Glutamatergic neuron (in vitro differentiated cells): ENCODE data around the gene OR3A2. TPM values are rescaled to one million over a fixed set of nuclear protein-coding genes. Genes with fewer than 3 reads are reported as not detected.

Experiments used
- DNase-seq: peaks from one replicate; pipeline ENCODE4 v3.0.0; 2022
- H3K27ac Mint-ChIP-seq: one replicate; pipeline ENCODE4 v1.8.0; 2020; ENCODE audit warnings: mild to moderate bottlenecking, mixed read lengths, inconsistent platforms; ENCODE audit not compliant: unreplicated experiment
- H3K27me3 Mint-ChIP-seq: one replicate; pipeline ENCODE4 v1.8.0; 2020; ENCODE audit warnings: mild to moderate bottlenecking, moderate library complexity, mixed read lengths, inconsistent platforms; ENCODE audit not compliant: unreplicated experiment
- H3K36me3 Mint-ChIP-seq: one replicate; pipeline ENCODE4 v1.8.0; 2020; ENCODE audit warnings: mild to moderate bottlenecking, mixed read lengths, inconsistent platforms; ENCODE audit not compliant: unreplicated experiment
- H3K4me1 Mint-ChIP-seq: one replicate; pipeline ENCODE4 v1.8.0; 2020; ENCODE audit warnings: mild to moderate bottlenecking, low read depth, mixed read lengths, inconsistent platforms; ENCODE audit not compliant: unreplicated experiment
- H3K4me3 Mint-ChIP-seq: one replicate; pipeline ENCODE4 v1.8.0; 2020; ENCODE audit warnings: mild to moderate bottlenecking, mixed read lengths, inconsistent platforms; ENCODE audit not compliant: unreplicated experiment
- H3K9me3 Mint-ChIP-seq: one replicate; pipeline ENCODE4 v1.8.0; 2020; ENCODE audit warnings: mild to moderate bottlenecking, moderate library complexity, mixed read lengths, inconsistent platforms; ENCODE audit not compliant: unreplicated experiment
- CTCF ChIP-seq: fragments of 200-600 bp; sonication (generic); IDR thresholded peaks from one replicate; pipeline ENCODE4 v1.5.0; 2021; ENCODE audit not compliant: partially characterized antibody, unreplicated experiment
- total RNA-seq: library from RNA; stranded (reverse); fragmentation: NEBNext Ultra II Directional; extraction: Animal tissue kit (Norgen Biotek cat#: 25700); gene quantifications from one replicate; pipeline ENCODE4 v1.2.1, GENCODE V29; 2021; ENCODE audit not compliant: unreplicated experiment

Gene OR3A2
- total RNA-seq, 1 donor from 2014 or later, result 2.6 TPM

GRCh38 chr17:3282901-3283300 is 103.2 kb downstream of the OR3A2 start:
- H3K36me3 Mint-ChIP-seq, result peaks cover 3% of the 10 kb centered on the region
- no peaks in the 10 kb centered on the region for H3K27me3 Mint-ChIP-seq
- H3K4me1 Mint-ChIP-seq, result no peaks in the 10 kb centered on the region
- no peak for TF ChIP-seq CTCF
- no peaks in the 10 kb centered on the region for H3K9me3 Mint-ChIP-seq
- DNase-seq, result no peak
- no peak overlapping the region for H3K4me3 Mint-ChIP-seq
- H3K27ac Mint-ChIP-seq, result no peak overlapping the region

GRCh38 chr17:3276126-3276525 is 110.0 kb downstream of the OR3A2 start:
- H3K36me3 Mint-ChIP-seq, result peaks cover 3% of the 10 kb centered on the region
- no peak for DNase-seq
- no peaks in the 10 kb centered on the region for H3K9me3 Mint-ChIP-seq
- no peaks in the 10 kb centered on the region for H3K27me3 Mint-ChIP-seq
- no peak for TF ChIP-seq CTCF
- no peak overlapping the region for H3K4me3 Mint-ChIP-seq
- H3K27ac Mint-ChIP-seq, result no peak overlapping the region
- H3K4me1 Mint-ChIP-seq, result no peaks in the 10 kb centered on the region

GRCh38 chr17:3271072-3271848 is 114.8 kb downstream of the OR3A2 start:
- Mint-ChIP-seq H3K9me3 (no peaks in the 10 kb centered on the region), H3K36me3 (no peaks in the 10 kb centered on the region), H3K27ac (no peak overlapping the region), H3K4me3 (no peak overlapping the region), H3K4me1 (no peaks in the 10 kb centered on the region), H3K27me3 (no peaks in the 10 kb centered on the region)
- TF ChIP-seq CTCF, result no peak
- no peak for DNase-seq

- H3K4me1 Mint-ChIP-seq, result no peaks in the 10 kb centered on the region
- no peak for DNase-seq
- H3K27ac Mint-ChIP-seq, result no peak overlapping the region
- no peak overlapping the region for H3K4me3 Mint-ChIP-seq
- H3K27me3 Mint-ChIP-seq, result peaks cover 4% of the 10 kb centered on the region
- H3K9me3 Mint-ChIP-seq, result no peaks in the 10 kb centered on the region
- H3K36me3 Mint-ChIP-seq, result no peaks in the 10 kb centered on the region
- no peak for TF ChIP-seq CTCF
Observed at GRCh38 chr17:3260600-3260999, 125.5 kb downstream of the OR3A2 start.

- no peak overlapping the region for H3K4me3 Mint-ChIP-seq
- H3K9me3 Mint-ChIP-seq, result no peaks in the 10 kb centered on the region
- no peak overlapping the region for H3K27ac Mint-ChIP-seq
- H3K27me3 Mint-ChIP-seq, result peaks cover 4% of the 10 kb centered on the region
- H3K36me3 Mint-ChIP-seq, result no peaks in the 10 kb centered on the region
- TF ChIP-seq CTCF, result no peak
- DNase-seq, result no peak
- no peaks in the 10 kb centered on the region for H3K4me1 Mint-ChIP-seq
Observed at GRCh38 chr17:3260163-3260562, 125.9 kb downstream of the OR3A2 start.
